ENCODE results near the gene PROS1. TPM values are rescaled to one million over a fixed set of nuclear protein-coding genes. Genes with fewer than 3 reads are reported as not detected.
"Not testable (repeated sequence)": the region's sequence is repeated elsewhere in the genome, so short reads cannot be mapped to it uniquely, and the experiment has no call there.

Gene PROS1
- polyA plus RNA-seq, 1 of the 3 experiments (the other 2 are of a cell fraction) = 9.1 TPM

DNA sequence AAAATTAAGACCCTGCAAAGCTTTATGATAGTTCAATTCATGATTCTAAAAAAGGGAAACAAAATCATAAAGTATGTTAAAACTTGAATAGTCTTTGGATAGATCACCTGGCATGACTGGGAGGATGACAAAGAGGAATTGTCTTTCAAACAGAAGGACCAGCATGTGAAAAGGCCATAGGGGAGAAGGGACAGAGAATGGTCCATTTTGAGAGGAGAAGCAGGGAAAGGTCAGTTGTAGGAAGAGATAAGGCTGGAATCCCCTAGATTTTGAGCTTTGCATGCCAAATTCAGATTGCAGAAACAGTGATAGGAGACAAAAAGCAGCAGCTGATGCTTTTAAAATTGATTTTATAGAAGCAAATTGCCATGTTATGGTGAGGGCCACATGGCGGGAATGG is 12.7 kb downstream of the PROS1 start (continued):
- TF ChIP-seq, protein P1, sequence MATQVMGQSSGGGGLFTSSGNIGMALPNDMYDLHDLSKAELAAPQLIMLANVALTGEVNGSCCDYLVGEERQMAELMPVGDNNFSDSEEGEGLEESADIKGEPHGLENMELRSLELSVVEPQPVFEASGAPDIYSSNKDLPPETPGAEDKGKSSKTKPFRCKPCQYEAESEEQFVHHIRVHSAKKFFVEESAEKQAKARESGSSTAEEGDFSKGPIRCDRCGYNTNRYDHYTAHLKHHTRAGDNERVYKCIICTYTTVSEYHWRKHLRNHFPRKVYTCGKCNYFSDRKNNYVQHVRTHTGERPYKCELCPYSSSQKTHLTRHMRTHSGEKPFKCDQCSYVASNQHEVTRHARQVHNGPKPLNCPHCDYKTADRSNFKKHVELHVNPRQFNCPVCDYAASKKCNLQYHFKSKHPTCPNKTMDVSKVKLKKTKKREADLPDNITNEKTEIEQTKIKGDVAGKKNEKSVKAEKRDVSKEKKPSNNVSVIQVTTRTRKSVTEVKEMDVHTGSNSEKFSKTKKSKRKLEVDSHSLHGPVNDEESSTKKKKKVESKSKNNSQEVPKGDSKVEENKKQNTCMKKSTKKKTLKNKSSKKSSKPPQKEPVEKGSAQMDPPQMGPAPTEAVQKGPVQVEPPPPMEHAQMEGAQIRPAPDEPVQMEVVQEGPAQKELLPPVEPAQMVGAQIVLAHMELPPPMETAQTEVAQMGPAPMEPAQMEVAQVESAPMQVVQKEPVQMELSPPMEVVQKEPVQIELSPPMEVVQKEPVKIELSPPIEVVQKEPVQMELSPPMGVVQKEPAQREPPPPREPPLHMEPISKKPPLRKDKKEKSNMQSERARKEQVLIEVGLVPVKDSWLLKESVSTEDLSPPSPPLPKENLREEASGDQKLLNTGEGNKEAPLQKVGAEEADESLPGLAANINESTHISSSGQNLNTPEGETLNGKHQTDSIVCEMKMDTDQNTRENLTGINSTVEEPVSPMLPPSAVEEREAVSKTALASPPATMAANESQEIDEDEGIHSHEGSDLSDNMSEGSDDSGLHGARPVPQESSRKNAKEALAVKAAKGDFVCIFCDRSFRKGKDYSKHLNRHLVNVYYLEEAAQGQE (IDR thresholded peaks at IDR 0.05; ENCODE audit: low read depth, low read length) = no peak
- TF ChIP-seq YY1 (IDR thresholded peaks at IDR 0.05; ENCODE audit: low read depth) = no peak
- TF ChIP-seq TCF12 (IDR thresholded peaks at IDR 0.05) = no peak

DNA sequence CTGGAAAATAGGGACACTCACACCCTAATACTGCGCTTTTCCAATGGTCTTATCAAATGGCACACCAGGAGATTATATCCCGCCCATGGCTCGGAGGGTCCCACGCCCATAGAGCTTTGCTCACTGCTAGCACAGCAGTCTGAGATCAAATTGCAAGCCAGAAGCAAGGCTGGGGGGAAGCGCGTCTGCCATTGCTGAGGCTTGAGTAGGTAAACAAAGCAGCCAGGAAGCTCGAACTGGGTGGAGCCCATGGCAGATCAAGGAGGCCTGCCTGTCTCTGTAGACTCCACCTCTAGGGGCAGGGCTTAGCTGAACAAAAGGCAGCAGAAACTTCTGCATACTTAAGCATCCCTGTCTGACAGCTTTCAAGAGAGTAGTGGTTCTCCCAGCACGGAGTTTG is 23.7 kb downstream of the PROS1 start:
- H3K27me3 ChIP-seq (ENCODE audit: insufficient read depth); H3K9me3 ChIP-seq; H3K4me3 ChIP-seq (ENCODE audit: low read depth in 2 of 2, low read length in 1 of 2); H3K79me2 ChIP-seq (ENCODE audit: insufficient read depth); H2AFZ ChIP-seq (ENCODE audit: low read depth); H3K9ac ChIP-seq; H3K27ac ChIP-seq (ENCODE audit: low read depth in 2 of 2, low read length in 1 of 2); H3K9me2 ChIP-seq; H3K36me3 ChIP-seq (replicated peaks in 1 of 2; ENCODE audit: control insufficient read depth in 1 of 2, insufficient read depth in 2 of 2, low read length in 1 of 2); H3K4me2 ChIP-seq; DNase-seq; H3F3A ChIP-seq (replicated peaks; ENCODE audit: insufficient read depth); H4K20me1 ChIP-seq (ENCODE audit: insufficient read depth); POLR2A ChIA-PET; H3K4me1 ChIP-seq (ENCODE audit: control insufficient read depth in 1 of 2, insufficient read depth in 2 of 2, low read depth in 1 of 2, low read length in 1 of 2): not testable (repeated sequence)
- CTCF ChIA-PET = interaction anchor here (1.5 kb wide), 1 partner anchor 13 kb away, joined by 6 read pairs; no protein-coding TSS in a partner anchor
- WGBS (ENCODE audit: low lambda C conversion rate) = 72% methylated on average over 8 of the region's 8 CpGs

DNA sequence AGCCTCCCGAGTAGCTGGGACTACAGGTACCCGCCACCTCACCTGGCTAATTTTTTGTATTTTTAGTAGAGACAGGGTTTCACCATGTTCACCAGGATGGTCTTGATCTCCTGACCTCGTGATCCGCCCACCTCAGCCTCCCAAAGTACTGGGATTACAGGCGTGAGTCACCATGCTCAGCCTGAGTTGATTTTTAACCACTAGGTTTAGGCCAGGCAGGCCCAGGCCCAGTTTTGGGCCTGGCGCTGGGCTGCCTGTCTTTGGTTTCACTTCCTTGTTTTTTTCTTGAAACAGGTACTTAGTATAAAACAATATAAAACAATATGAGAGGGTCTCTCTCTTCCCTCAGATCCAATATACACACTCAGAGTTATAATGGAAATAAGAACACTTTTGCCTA is 36.2 kb downstream of the PROS1 start:
- H3K36me3 ChIP-seq (replicated peaks in 1 of 2; ENCODE audit: control insufficient read depth in 1 of 2, insufficient read depth in 2 of 2, low read length in 1 of 2); DNase-seq; H3K4me1 ChIP-seq (ENCODE audit: control insufficient read depth in 1 of 2, insufficient read depth in 2 of 2, low read depth in 1 of 2, low read length in 1 of 2); H3K9ac ChIP-seq; H3K79me2 ChIP-seq (ENCODE audit: insufficient read depth); H3K4me3 ChIP-seq (ENCODE audit: low read depth in 2 of 2, low read length in 1 of 2); H3K27me3 ChIP-seq (ENCODE audit: insufficient read depth); H4K20me1 ChIP-seq (ENCODE audit: insufficient read depth); H3K4me2 ChIP-seq; H3F3A ChIP-seq (replicated peaks; ENCODE audit: insufficient read depth); H3K27ac ChIP-seq (ENCODE audit: low read depth in 2 of 2, low read length in 1 of 2); H3K9me3 ChIP-seq; POLR2A ChIA-PET; CTCF ChIA-PET; H3K9me2 ChIP-seq; H2AFZ ChIP-seq (ENCODE audit: low read depth): not testable (repeated sequence)
- 84% methylated on average over 6 of the region's 6 CpGs for WGBS (ENCODE audit: low lambda C conversion rate)

DNA sequence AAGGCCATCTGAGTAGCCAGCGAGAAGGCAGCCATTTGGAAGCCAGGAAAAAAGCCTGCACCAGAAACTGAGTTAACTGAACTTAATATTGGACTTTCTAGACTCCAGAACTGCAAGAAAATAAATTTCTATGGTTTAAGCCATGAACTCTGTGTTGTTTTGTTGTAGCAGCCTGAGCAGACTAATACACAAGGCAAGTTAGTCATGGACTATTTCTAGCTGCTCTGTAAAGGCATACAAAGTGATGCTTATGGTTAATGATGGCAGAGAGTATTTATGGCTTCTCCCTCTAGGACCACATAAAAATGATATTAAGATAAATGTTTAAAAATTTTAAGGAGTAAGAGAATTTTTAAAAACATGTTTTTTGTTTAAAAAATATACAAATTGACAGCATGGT is 37.1 kb downstream of the PROS1 start:
- TF ChIP-seq RCOR1 (IDR thresholded peaks at IDR 0.05; ENCODE audit: low read length) = no peak
- TF ChIP-seq SMC3 (IDR thresholded peaks at IDR 0.05; ENCODE audit: low read depth, low read length) = no peak
- TF ChIP-seq, protein P2, sequence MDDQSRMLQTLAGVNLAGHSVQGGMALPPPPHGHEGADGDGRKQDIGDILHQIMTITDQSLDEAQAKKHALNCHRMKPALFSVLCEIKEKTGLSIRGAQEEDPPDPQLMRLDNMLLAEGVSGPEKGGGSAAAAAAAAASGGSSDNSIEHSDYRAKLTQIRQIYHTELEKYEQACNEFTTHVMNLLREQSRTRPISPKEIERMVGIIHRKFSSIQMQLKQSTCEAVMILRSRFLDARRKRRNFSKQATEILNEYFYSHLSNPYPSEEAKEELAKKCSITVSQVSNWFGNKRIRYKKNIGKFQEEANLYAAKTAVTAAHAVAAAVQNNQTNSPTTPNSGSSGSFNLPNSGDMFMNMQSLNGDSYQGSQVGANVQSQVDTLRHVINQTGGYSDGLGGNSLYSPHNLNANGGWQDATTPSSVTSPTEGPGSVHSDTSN (IDR thresholded peaks at IDR 0.05) = no peak
- no peak for TF ChIP-seq MXI1 (IDR thresholded peaks at IDR 0.05; ENCODE audit: low read depth, low read length)
- TF ChIP-seq, protein P3, sequence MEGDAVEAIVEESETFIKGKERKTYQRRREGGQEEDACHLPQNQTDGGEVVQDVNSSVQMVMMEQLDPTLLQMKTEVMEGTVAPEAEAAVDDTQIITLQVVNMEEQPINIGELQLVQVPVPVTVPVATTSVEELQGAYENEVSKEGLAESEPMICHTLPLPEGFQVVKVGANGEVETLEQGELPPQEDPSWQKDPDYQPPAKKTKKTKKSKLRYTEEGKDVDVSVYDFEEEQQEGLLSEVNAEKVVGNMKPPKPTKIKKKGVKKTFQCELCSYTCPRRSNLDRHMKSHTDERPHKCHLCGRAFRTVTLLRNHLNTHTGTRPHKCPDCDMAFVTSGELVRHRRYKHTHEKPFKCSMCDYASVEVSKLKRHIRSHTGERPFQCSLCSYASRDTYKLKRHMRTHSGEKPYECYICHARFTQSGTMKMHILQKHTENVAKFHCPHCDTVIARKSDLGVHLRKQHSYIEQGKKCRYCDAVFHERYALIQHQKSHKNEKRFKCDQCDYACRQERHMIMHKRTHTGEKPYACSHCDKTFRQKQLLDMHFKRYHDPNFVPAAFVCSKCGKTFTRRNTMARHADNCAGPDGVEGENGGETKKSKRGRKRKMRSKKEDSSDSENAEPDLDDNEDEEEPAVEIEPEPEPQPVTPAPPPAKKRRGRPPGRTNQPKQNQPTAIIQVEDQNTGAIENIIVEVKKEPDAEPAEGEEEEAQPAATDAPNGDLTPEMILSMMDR (IDR thresholded peaks at IDR 0.05) = no peak
- no peak for TF ChIP-seq FOSL2 (IDR thresholded peaks at IDR 0.05; ENCODE audit: borderline replicate concordance, low read depth)
- no peak for TF ChIP-seq TEAD4 (IDR thresholded peaks at IDR 0.05; ENCODE audit: borderline replicate concordance, insufficient read depth)
- ChIA-PET POLR2A (no interaction called here), CTCF (no interaction called here)
- Histone ChIP-seq H3K36me3 (replicated peaks in 1 of 2; ENCODE audit: control insufficient read depth in 1 of 2, insufficient read depth in 2 of 2, low read length in 1 of 2) (no peaks in the 10 kb centered on the region), H3K27ac (ENCODE audit: low read depth in 2 of 2, low read length in 1 of 2) (no peak overlapping the region), H3K9ac (no peak overlapping the region), H3K9me3 (no peaks in the 10 kb centered on the region), H3K4me1 (ENCODE audit: control insufficient read depth in 1 of 2, insufficient read depth in 2 of 2, low read depth in 1 of 2, low read length in 1 of 2) (no peaks in the 10 kb centered on the region; a peak in 1 of 4 replicates), H3K4me3 (ENCODE audit: low read depth in 2 of 2, low read length in 1 of 2) (no peak overlapping the region), H2AFZ (ENCODE audit: low read depth) (no peak overlapping the region), H3K9me2 (no peaks in the 10 kb centered on the region), H4K20me1 (ENCODE audit: insufficient read depth) (no peaks in the 10 kb centered on the region), H3K4me2 (no peak overlapping the region), H3F3A (replicated peaks; ENCODE audit: insufficient read depth) (no peaks in the 10 kb centered on the region), H3K79me2 (ENCODE audit: insufficient read depth) (no peaks in the 10 kb centered on the region), H3K27me3 (ENCODE audit: insufficient read depth) (no peaks in the 10 kb centered on the region)
- WGBS (ENCODE audit: low lambda C conversion rate) = 56% methylated on average over 1 of the region's 1 CpG
- DNase-seq = no peak
